GM23338 (cell line): ENCODE measurements around the gene LDLRAD2. TPM values are rescaled to one million over a fixed set of nuclear protein-coding genes. Genes with fewer than 3 reads are reported as not detected.

Experiments
- ATAC-seq: fragments of 200-7000 bp; cut with Tn5 transposase; 3 replicates; pipeline ENCODE4 v1.9.1; 2020
- DNase-seq: peaks from one replicate; pipeline ENCODE4 v3.0.0-alpha.2; 2015; ENCODE audit warnings: low spot score
- H2AFZ ChIP-seq: fragments of 200-600 bp; sonication (generic); 2 replicates; pipeline ENCODE4 v1.8.0; 2016; ENCODE audit warnings: antibody characterized with exemption, mild to moderate bottlenecking, moderate library complexity
- H3F3A ChIP-seq: fragments of 200-600 bp; sonication (generic); replicated peaks from 2 replicates; pipeline ENCODE4 v1.8.0; 2017; ENCODE audit warnings: antibody characterized with exemption, mixed run types, low read depth
- H3K27ac ChIP-seq: fragments of 200-600 bp; sonication (generic); 2 replicates; pipeline ENCODE4 v1.6.1; 2016; ENCODE audit warnings: low read depth
- H3K27me3 ChIP-seq: fragments of 200-600 bp; sonication (generic); 2 replicates; pipeline ENCODE4 v1.8.0; 2016; ENCODE audit warnings: mild to moderate bottlenecking, mixed run types, moderate library complexity; ENCODE audit not compliant: insufficient read depth
- H3K36me3 ChIP-seq: fragments of 200-600 bp; sonication (generic); 2 replicates; pipeline ENCODE4 v1.8.0; 2016; ENCODE audit warnings: mild to moderate bottlenecking; ENCODE audit not compliant: insufficient read depth
- H3K4me1 ChIP-seq: fragments of 200-600 bp; sonication (generic); 2 replicates; pipeline ENCODE4 v1.8.0; 2016; ENCODE audit warnings: mild to moderate bottlenecking, moderate library complexity; ENCODE audit not compliant: insufficient read depth
- H3K4me2 ChIP-seq: fragments of 200-600 bp; sonication (generic); 2 replicates; pipeline ENCODE4 v1.7.1; 2017; ENCODE audit warnings: mixed run types
- H3K4me3 ChIP-seq: fragments of 200-600 bp; sonication (generic); 2 replicates; pipeline ENCODE4 v1.6.1; 2016; ENCODE audit warnings: mixed run types
- H3K79me2 ChIP-seq: fragments of 200-600 bp; sonication (generic); replicated peaks from 2 replicates; pipeline ENCODE4 v1.8.0; 2017; ENCODE audit warnings: mild to moderate bottlenecking; ENCODE audit not compliant: insufficient read depth
- H3K9me2 ChIP-seq: fragments of 200-600 bp; sonication (generic); 2 replicates; pipeline ENCODE4 v1.8.0; 2017; ENCODE audit not compliant: insufficient read depth
- H4K20me1 ChIP-seq: fragments of 200-600 bp; sonication (generic); replicated peaks from 2 replicates; pipeline ENCODE4 v1.8.0; 2017; ENCODE audit warnings: mild to moderate bottlenecking; ENCODE audit not compliant: insufficient read depth
- H3K27ac Mint-ChIP-seq: 2 replicates; pipeline ENCODE4 v1.8.0; 2020; ENCODE audit warnings: inconsistent platforms, mild to moderate bottlenecking, moderate library complexity, mixed read lengths
- H3K27me3 Mint-ChIP-seq: 3 replicates; pipeline ENCODE4 v1.8.0; 2022; ENCODE audit warnings: low read depth, mild to moderate bottlenecking, moderate library complexity, mixed read lengths, inconsistent platforms; ENCODE audit not compliant: insufficient read depth, poor library complexity
- H3K36me3 Mint-ChIP-seq: 3 replicates; pipeline ENCODE4 v1.8.0; 2021; ENCODE audit warnings: low read depth, mild to moderate bottlenecking, inconsistent platforms, moderate library complexity, mixed read lengths
- H3K4me1 Mint-ChIP-seq: 3 replicates; pipeline ENCODE4 v1.8.0; 2020; ENCODE audit warnings: mild to moderate bottlenecking, inconsistent platforms, mixed read lengths
- H3K4me3 Mint-ChIP-seq: 3 replicates; pipeline ENCODE4 v1.8.0; 2021; ENCODE audit warnings: moderate library complexity, mild to moderate bottlenecking, inconsistent platforms, mixed read lengths
- H3K9me3 Mint-ChIP-seq: 3 replicates; pipeline ENCODE4 v1.8.0; 2020; ENCODE audit warnings: moderate library complexity, mild to moderate bottlenecking, inconsistent platforms, mixed read lengths
- CREB1 ChIP-seq: fragments of 250-450 bp; sonication (Bioruptor Pico); IDR thresholded peaks from 2 replicates; pipeline ENCODE4 v1.5.0; 2020; ENCODE audit warnings: low read depth, mild to moderate bottlenecking, moderate library complexity
- EZH2 ChIP-seq: fragments of 200-600 bp; sonication (generic); IDR thresholded peaks from one replicate; pipeline ENCODE4 v1.8.0; 2017; ENCODE audit warnings: antibody characterized with exemption, mild to moderate bottlenecking, low read depth; ENCODE audit not compliant: unreplicated experiment
- EZH2phosphoT487 ChIP-seq: fragments of 200-600 bp; sonication (generic); IDR thresholded peaks from one replicate; pipeline ENCODE4 v1.8.1; 2018; ENCODE audit warnings: antibody characterized with exemption; ENCODE audit not compliant: unreplicated experiment
- JUNB ChIP-seq: IDR thresholded peaks from one replicate; pipeline ENCODE4 v1.6.1; 2016; ENCODE audit warnings: antibody characterized with exemption; ENCODE audit not compliant: unreplicated experiment
- NANOG ChIP-seq: IDR thresholded peaks from 2 replicates; pipeline ENCODE4 v1.6.1; 2016; ENCODE audit warnings: antibody characterized with exemption, borderline replicate concordance
- STAT1 ChIP-seq: IDR thresholded peaks from one replicate; pipeline ENCODE4 v1.6.1; 2016; ENCODE audit warnings: antibody characterized with exemption; ENCODE audit not compliant: unreplicated experiment
- ZNF114 ChIP-seq: fragments of 250-450 bp; sonication (Bioruptor Pico); IDR thresholded peaks from 2 replicates; pipeline ENCODE4 v1.5.0; 2020; ENCODE audit warnings: mild to moderate bottlenecking, moderate library complexity
- ZNF331 ChIP-seq: fragments of 250-450 bp; sonication (Bioruptor Pico); IDR thresholded peaks from 2 replicates; pipeline ENCODE4 v1.5.0; 2020; ENCODE audit warnings: low read depth, mild to moderate bottlenecking, moderate library complexity
- polyA plus RNA-seq: library from polyadenylated mRNA; unstranded; fragments of >200 nt; fragmentation: Nextera tagmentation; extraction: Ambion mirVana; gene quantifications from 2 replicates; pipeline ENCODE4 v1.2.1, GENCODE V29; 2016
- total RNA-seq: library from RNA; depleted of rRNA; stranded (reverse); fragments of >200 nt; shearing (Covaris generic); gene quantifications from 2 replicates; pipeline ENCODE4 v1.2.3, GENCODE V29; 2014
- TF ChIP-seq, protein P1 (sequence below): fragments of 250-450 bp; sonication (Bioruptor Pico); IDR thresholded peaks from 2 replicates; pipeline ENCODE4 v1.5.0; 2020; ENCODE audit warnings: mild to moderate bottlenecking, moderate library complexity
- TF ChIP-seq, protein P2 (sequence below): IDR thresholded peaks from 2 replicates; pipeline ENCODE4 v1.6.1; 2016; ENCODE audit warnings: antibody characterized with exemption
- TF ChIP-seq, protein P3 (sequence below), 2 experiments: fragments of 200-600 bp in 1 of 2; sonication (generic) in 1 of 2; conservative IDR thresholded peaks; 2 replicates each; pipeline versions ENCODE4 v1.5.1 to v1.6.1; 2016 to 2017; ENCODE audit warnings: antibody characterized with exemption in 2 of 2, low read depth in 2 of 2, mild to moderate bottlenecking in 2 of 2, moderate library complexity in 1 of 2

LDLRAD2 gene
- total and polyA plus RNA-seq, 2 experiments from 2014 or later, result 1.6 to 5.8 TPM

DNA sequence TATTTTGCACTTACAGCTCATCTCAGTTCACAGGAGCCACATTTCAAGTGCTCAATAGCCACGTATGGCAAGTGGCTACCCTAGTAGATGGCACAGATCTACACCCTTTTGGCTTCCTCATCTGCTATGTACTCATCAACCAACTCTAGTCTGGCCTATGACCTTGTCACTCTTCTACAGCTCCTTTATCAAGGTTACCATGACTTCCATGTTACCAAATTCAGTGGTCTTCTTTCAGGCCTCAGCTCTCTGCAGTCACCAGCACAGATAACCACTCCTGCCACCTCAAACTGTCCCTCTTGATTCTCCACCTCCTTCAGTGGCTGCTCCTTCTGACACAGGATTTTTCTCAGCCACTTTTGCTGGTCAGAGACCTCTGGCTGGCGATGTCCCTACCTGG lies 17.4 kb upstream of the LDLRAD2 start:
- H3K36me3 Mint-ChIP-seq, result peaks cover 11% of the 10 kb centered on the region; the same call in 2 of the 3 replicates
- Histone ChIP-seq H4K20me1 (no peaks in the 10 kb centered on the region), H3K4me1 (no peaks in the 10 kb centered on the region), H3K27me3 (no peaks in the 10 kb centered on the region), H3K9me2 (no peaks in the 10 kb centered on the region), H3K27ac (no peak overlapping the region), H3K36me3 (no peaks in the 10 kb centered on the region), H2AFZ (no peak overlapping the region), H3K4me3 (no peak overlapping the region), H3F3A (no peaks in the 10 kb centered on the region), H3K79me2 (no peaks in the 10 kb centered on the region), H3K4me2 (no peak overlapping the region)
- H3K27ac Mint-ChIP-seq, result no peak overlapping the region
- H3K4me3 Mint-ChIP-seq, result no peak overlapping the region
- peaks cover 8% of the 10 kb centered on the region for H3K27me3 Mint-ChIP-seq
- no peak for ATAC-seq
- H3K4me1 Mint-ChIP-seq, result peaks cover 6% of the 10 kb centered on the region; the same call in 2 of the 3 replicates
- TF ChIP-seq ZNF331 (CRISPR knock-in tag) (no peak), CREB1 (CRISPR knock-in tag) (no peak), JUNB (no peak), EZH2 (no peak), ZNF114 (no peak), EZH2phosphoT487 (no peak), NANOG (no peak), STAT1 (no peak)
- TF ChIP-seq, protein P1, sequence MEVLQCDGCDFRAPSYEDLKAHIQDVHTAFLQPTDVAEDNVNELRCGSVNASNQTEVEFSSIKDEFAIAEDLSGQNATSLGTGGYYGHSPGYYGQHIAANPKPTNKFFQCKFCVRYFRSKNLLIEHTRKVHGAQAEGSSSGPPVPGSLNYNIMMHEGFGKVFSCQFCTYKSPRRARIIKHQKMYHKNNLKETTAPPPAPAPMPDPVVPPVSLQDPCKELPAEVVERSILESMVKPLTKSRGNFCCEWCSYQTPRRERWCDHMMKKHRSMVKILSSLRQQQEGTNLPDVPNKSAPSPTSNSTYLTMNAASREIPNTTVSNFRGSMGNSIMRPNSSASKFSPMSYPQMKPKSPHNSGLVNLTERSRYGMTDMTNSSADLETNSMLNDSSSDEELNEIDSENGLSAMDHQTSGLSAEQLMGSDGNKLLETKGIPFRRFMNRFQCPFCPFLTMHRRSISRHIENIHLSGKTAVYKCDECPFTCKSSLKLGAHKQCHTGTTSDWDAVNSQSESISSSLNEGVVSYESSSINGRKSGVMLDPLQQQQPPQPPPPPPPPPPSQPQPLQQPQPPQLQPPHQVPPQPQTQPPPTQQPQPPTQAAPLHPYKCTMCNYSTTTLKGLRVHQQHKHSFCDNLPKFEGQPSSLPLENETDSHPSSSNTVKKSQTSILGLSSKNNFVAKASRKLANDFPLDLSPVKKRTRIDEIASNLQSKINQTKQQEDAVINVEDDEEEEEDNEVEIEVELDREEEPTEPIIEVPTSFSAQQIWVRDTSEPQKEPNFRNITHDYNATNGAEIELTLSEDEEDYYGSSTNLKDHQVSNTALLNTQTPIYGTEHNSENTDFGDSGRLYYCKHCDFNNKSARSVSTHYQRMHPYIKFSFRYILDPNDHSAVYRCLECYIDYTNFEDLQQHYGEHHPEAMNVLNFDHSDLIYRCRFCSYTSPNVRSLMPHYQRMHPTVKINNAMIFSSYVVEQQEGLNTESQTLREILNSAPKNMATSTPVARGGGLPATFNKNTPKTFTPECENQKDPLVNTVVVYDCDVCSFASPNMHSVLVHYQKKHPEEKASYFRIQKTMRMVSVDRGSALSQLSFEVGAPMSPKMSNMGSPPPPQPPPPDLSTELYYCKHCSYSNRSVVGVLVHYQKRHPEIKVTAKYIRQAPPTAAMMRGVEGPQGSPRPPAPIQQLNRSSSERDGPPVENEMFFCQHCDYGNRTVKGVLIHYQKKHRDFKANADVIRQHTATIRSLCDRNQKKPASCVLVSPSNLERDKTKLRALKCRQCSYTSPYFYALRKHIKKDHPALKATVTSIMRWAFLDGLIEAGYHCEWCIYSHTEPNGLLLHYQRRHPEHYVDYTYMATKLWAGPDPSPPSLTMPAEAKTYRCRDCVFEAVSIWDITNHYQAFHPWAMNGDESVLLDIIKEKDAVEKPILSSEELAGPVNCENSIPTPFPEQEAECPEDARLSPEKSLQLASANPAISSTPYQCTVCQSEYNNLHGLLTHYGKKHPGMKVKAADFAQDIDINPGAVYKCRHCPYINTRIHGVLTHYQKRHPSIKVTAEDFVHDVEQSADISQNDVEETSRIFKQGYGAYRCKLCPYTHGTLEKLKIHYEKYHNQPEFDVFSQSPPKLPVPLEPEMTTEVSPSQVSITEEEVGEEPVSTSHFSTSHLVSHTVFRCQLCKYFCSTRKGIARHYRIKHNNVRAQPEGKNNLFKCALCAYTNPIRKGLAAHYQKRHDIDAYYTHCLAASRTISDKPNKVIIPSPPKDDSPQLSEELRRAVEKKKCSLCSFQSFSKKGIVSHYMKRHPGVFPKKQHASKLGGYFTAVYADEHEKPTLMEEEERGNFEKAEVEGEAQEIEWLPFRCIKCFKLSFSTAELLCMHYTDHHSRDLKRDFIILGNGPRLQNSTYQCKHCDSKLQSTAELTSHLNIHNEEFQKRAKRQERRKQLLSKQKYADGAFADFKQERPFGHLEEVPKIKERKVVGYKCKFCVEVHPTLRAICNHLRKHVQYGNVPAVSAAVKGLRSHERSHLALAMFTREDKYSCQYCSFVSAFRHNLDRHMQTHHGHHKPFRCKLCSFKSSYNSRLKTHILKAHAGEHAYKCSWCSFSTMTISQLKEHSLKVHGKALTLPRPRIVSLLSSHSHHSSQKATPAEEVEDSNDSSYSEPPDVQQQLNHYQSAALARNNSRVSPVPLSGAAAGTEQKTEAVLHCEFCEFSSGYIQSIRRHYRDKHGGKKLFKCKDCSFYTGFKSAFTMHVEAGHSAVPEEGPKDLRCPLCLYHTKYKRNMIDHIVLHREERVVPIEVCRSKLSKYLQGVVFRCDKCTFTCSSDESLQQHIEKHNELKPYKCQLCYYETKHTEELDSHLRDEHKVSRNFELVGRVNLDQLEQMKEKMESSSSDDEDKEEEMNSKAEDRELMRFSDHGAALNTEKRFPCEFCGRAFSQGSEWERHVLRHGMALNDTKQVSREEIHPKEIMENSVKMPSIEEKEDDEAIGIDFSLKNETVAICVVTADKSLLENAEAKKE (CRISPR knock-in tag), result no peak
- TF ChIP-seq, protein P2, sequence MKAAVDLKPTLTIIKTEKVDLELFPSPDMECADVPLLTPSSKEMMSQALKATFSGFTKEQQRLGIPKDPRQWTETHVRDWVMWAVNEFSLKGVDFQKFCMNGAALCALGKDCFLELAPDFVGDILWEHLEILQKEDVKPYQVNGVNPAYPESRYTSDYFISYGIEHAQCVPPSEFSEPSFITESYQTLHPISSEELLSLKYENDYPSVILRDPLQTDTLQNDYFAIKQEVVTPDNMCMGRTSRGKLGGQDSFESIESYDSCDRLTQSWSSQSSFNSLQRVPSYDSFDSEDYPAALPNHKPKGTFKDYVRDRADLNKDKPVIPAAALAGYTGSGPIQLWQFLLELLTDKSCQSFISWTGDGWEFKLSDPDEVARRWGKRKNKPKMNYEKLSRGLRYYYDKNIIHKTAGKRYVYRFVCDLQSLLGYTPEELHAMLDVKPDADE, result no peak
- TF ChIP-seq, protein P3, sequence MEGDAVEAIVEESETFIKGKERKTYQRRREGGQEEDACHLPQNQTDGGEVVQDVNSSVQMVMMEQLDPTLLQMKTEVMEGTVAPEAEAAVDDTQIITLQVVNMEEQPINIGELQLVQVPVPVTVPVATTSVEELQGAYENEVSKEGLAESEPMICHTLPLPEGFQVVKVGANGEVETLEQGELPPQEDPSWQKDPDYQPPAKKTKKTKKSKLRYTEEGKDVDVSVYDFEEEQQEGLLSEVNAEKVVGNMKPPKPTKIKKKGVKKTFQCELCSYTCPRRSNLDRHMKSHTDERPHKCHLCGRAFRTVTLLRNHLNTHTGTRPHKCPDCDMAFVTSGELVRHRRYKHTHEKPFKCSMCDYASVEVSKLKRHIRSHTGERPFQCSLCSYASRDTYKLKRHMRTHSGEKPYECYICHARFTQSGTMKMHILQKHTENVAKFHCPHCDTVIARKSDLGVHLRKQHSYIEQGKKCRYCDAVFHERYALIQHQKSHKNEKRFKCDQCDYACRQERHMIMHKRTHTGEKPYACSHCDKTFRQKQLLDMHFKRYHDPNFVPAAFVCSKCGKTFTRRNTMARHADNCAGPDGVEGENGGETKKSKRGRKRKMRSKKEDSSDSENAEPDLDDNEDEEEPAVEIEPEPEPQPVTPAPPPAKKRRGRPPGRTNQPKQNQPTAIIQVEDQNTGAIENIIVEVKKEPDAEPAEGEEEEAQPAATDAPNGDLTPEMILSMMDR (conservative IDR thresholded peaks at IDR 0.05; ENCODE audit: low read depth in 2 of 2), result no peak
- peaks cover 19% of the 10 kb centered on the region for H3K9me3 Mint-ChIP-seq
- no peak for DNase-seq
